Measurements from ENCODE around the gene MYO10.

DNA sequence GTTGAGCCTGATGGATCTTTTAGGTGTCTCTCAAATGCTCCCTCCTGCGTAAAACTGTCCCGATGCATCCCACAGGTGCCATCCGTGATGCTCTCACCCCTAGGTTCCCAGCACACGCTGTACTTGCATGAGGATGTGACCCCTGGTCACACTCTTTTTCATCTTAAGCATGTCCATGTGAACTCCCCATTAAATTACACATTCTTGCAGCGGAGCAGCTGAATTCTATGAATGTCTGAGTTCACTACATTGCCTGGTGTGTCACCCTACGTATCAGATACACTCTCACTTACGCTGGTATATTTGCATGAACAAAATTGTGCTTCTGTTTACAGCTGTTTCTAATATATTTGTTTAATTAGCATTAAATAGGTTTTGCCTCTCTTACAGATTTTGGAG lies 214.0 kb downstream of the MYO10 start:
- TF ChIP-seq, protein P1, sequence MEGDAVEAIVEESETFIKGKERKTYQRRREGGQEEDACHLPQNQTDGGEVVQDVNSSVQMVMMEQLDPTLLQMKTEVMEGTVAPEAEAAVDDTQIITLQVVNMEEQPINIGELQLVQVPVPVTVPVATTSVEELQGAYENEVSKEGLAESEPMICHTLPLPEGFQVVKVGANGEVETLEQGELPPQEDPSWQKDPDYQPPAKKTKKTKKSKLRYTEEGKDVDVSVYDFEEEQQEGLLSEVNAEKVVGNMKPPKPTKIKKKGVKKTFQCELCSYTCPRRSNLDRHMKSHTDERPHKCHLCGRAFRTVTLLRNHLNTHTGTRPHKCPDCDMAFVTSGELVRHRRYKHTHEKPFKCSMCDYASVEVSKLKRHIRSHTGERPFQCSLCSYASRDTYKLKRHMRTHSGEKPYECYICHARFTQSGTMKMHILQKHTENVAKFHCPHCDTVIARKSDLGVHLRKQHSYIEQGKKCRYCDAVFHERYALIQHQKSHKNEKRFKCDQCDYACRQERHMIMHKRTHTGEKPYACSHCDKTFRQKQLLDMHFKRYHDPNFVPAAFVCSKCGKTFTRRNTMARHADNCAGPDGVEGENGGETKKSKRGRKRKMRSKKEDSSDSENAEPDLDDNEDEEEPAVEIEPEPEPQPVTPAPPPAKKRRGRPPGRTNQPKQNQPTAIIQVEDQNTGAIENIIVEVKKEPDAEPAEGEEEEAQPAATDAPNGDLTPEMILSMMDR (conservative IDR thresholded peaks at IDR 0.05): no peak
- TF ChIP-seq ZFX (IDR thresholded peaks at IDR 0.05): no peak

Measured in C4-2B (cell line).